T-cell (primary cell): ENCODE measurements around the gene TMEM132A. TPM values are rescaled to one million over a fixed set of nuclear protein-coding genes. Genes with fewer than 3 reads are reported as not detected.
"Not testable (repeated sequence)": the region's sequence is repeated elsewhere in the genome, so short reads cannot be mapped to it uniquely, and the experiment has no call there.

Source experiments
- ATAC-seq, 4 experiments: fragments of 200-7000 bp in 3 of 4; fragments of 150-1000 bp in 1 of 4; cut with Tn5 transposase; replicated peaks in 1 of 4; 1 replicate in 3 of 4; 2 replicates in 1 of 4; pipeline ENCODE4 v1.10.0; 2021; ENCODE audit warnings: moderate library complexity in 3 of 4, mild to moderate bottlenecking in 2 of 4, moderate number of reproducible peaks in 1 of 4
- CTCF ChIA-PET, 2 donors: fragments of 300-600 bp; sonication (Branson Sonifier 250); formaldehyde crosslinking; loops; one replicate each; lab custom pipeline; 2022; ENCODE audit warnings: antibody characterized with exemption in 2 of 2; lab: Charles Lee
- POLR2A ChIA-PET, 2 donors: fragments of 300-600 bp; sonication (Branson Sonifier 250); formaldehyde crosslinking; loops; one replicate each; lab custom pipeline; 2022; ENCODE audit warnings: antibody characterized with exemption in 2 of 2; lab: Charles Lee
- DNase-seq, 35 experiments: peaks; one replicate each; pipeline versions ENCODE4 v3.0.0 to v3.0.0-alpha.2; 2013 to 2023
- H3K27ac ChIP-seq: one replicate; pipeline ENCODE4 v1.5.1; 2013; ENCODE audit warnings: low read length
- H3K27me3 ChIP-seq, 2 experiments: replicated peaks in 1 of 2; 1 replicate in 1 of 2; 2 replicates in 1 of 2; pipeline versions ENCODE4 v1.6.1 to v1.7.0; 2013; ENCODE audit warnings: low read length in 1 of 2, mixed read lengths in 1 of 2; ENCODE audit not compliant: control insufficient read depth in 2 of 2, insufficient read depth in 2 of 2; ENCODE audit errors: extremely low read depth in 1 of 2
- H3K36me3 ChIP-seq, 2 donors: 1 replicate in 1 of 2; 2 replicates in 1 of 2; pipeline versions ENCODE4 v1.6.1 to v1.7.0; 2013; ENCODE audit warnings: low read length in 1 of 2; ENCODE audit not compliant: control insufficient read depth in 2 of 2, insufficient read depth in 1 of 2; ENCODE audit errors: extremely low read depth in 1 of 2
- H3K4me1 ChIP-seq, 2 experiments: 1 replicate in 1 of 2; 2 replicates in 1 of 2; pipeline versions ENCODE4 v1.6.1 to v1.7.0; 2013; ENCODE audit warnings: low read length in 2 of 2, mixed read lengths in 1 of 2; ENCODE audit not compliant: insufficient read depth in 2 of 2, control insufficient read depth in 1 of 2; ENCODE audit errors: extremely low read depth in 1 of 2
- H3K4me3 ChIP-seq, 2 donors: 1 replicate in 1 of 2; 2 replicates in 1 of 2; pipeline versions ENCODE4 v1.5.1 to v1.7.0; 2013; ENCODE audit warnings: mild to moderate bottlenecking in 2 of 2, low read length in 1 of 2, moderate library complexity in 1 of 2; ENCODE audit not compliant: control insufficient read depth in 1 of 2; ENCODE audit errors: extremely low read depth in 1 of 2
- H3K9me3 ChIP-seq: 2 replicates; pipeline ENCODE4 v1.7.0; 2013
- H3K27ac Mint-ChIP-seq, 2 donors: one replicate each; pipeline ENCODE4 v1.8.0; 2020 to 2021; ENCODE audit warnings: mild to moderate bottlenecking in 2 of 2, mixed read lengths in 2 of 2
- H3K27me3 Mint-ChIP-seq, 2 donors: one replicate each; pipeline ENCODE4 v1.8.0; 2021 to 2022; ENCODE audit warnings: mixed read lengths in 2 of 2
- H3K36me3 Mint-ChIP-seq: one replicate; pipeline ENCODE4 v1.8.0; 2021; ENCODE audit warnings: mixed read lengths
- H3K4me1 Mint-ChIP-seq, 3 donors: one replicate each; pipeline ENCODE4 v1.8.0; 2020 to 2022; ENCODE audit warnings: mixed read lengths in 3 of 3, mild to moderate bottlenecking in 1 of 3
- H3K4me3 Mint-ChIP-seq, 3 donors: one replicate each; pipeline ENCODE4 v1.8.0; 2020 to 2022; ENCODE audit warnings: mild to moderate bottlenecking in 3 of 3, mixed read lengths in 3 of 3, moderate library complexity in 3 of 3
- H3K9me3 Mint-ChIP-seq, 3 donors: one replicate each; pipeline ENCODE4 v1.8.0; 2020 to 2022; ENCODE audit warnings: mixed read lengths in 3 of 3
- WGBS: methylation state at CpG from one replicate; pipeline ENCODE4 v1.1.5; 2013; ENCODE audit warnings: missing lambda C conversion rate; ENCODE audit not compliant: insufficient coverage; 5-methylcytosine and 5-hydroxymethylcytosine counted together
- total RNA-seq, 35 experiments: library from RNA in 6 of 35; stranded (reverse) in 6 of 35; fragments of 120-200 nt in 1 of 35; gene quantifications; one replicate each; pipeline versions ENCODE4 v1.2.1 to v1.2.4 and lab custom pipeline; 2013 to 2026

The TMEM132A gene
- total RNA-seq, 5 donors from 2014 or later (not counting 1 experiment from before 2014, with no cell fraction given), result 0.23 to 1.6 (median 1.2) TPM; not detected in 2

DNA sequence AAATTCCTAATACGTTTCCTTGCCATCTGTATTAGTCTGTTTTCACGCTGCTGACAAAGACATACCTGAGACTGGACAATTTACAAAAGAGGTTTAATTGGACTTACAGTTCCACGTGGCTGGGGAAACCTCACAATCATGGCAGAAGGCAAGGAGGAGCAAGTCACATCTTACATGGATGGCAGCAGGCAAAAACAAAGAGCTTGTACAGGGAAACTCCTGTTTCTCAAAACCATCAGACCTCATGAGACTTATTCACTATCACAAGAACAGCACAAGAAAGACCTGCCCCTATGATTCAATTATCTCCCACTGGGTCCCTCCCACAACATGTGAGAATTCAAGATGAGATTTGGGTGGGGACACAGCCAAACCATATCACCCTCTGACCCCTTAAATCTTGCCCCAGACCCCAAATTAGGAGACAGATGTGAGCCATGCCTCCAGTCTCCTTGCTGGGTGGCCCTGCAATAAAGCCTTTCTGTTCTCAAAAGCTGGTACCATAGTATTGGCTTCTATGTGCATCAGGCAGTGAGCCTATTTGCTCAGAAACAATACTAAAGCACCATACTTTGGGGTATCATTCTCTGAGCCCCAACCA, 14.5 kb upstream of the TMEM132A start:
- H3K36me3 ChIP-seq, H3K4me3 ChIP-seq, CTCF ChIA-PET, H3K27ac ChIP-seq, ATAC-seq, H3K27me3 ChIP-seq, H3K27me3 Mint-ChIP-seq, H3K9me3 ChIP-seq, H3K4me3 Mint-ChIP-seq, DNase-seq, H3K36me3 Mint-ChIP-seq, H3K9me3 Mint-ChIP-seq, POLR2A ChIA-PET: not testable (repeated sequence)
- H3K27ac Mint-ChIP-seq, result peak overlapping the region in 1 of 2 donors; percentile 40
- H3K4me1 ChIP-seq, result peaks cover 44 to 60% of the 10 kb centered on the region in 2 experiments
- peaks cover 56 to 66% (median 65%) of the 10 kb centered on the region in 3 donors for H3K4me1 Mint-ChIP-seq
- WGBS, result 100% methylated on average over 1 of the region's 3 CpGs

DNA sequence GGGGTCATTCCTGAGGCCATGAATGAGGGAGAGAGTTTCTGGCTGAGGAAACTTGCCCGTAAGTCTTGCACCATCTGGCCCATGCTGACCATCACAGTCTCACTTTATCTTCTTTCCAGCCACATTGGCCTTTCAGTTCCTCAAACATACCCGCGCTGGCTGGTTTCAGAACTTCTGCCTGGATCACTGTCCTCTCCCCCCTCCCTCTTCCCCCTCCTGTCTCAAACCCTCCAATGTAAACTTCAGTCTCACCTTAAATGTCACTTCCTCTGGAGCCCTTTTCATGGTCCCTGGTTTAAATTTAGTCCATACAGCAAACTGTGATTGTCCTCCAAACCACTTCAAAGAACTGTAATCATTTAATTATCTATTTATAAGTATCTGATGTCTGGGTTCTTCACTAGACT, 14.0 kb upstream of the TMEM132A start:
- 53% methylated on average over 3 of the region's 3 CpGs for WGBS
- no peaks in the 10 kb centered on the region for H3K27me3 ChIP-seq
- ChIA-PET CTCF (no interaction called here), POLR2A (no interaction called here)
- Mint-ChIP-seq H3K4me1 (peaks cover 57 to 66% (median 66%) of the 10 kb centered on the region in 3 donors), H3K27ac (peak overlapping the region in 1 of 2 donors; percentile 72), H3K9me3 (no peaks in the 10 kb centered on the region), H3K36me3 (no peaks in the 10 kb centered on the region), H3K4me3 (no peak overlapping the region), H3K27me3 (no peaks in the 10 kb centered on the region)
- H3K4me3 ChIP-seq, result no peak overlapping the region
- no peaks in the 10 kb centered on the region for H3K36me3 ChIP-seq
- ATAC-seq (no peak), DNase-seq (peak in 1 of 35 experiments; percentile 26)
- H3K4me1 ChIP-seq, result peaks cover 42 to 60% of the 10 kb centered on the region in 2 experiments
- H3K27ac ChIP-seq, result no peak overlapping the region
- no peaks in the 10 kb centered on the region for H3K9me3 ChIP-seq

DNA sequence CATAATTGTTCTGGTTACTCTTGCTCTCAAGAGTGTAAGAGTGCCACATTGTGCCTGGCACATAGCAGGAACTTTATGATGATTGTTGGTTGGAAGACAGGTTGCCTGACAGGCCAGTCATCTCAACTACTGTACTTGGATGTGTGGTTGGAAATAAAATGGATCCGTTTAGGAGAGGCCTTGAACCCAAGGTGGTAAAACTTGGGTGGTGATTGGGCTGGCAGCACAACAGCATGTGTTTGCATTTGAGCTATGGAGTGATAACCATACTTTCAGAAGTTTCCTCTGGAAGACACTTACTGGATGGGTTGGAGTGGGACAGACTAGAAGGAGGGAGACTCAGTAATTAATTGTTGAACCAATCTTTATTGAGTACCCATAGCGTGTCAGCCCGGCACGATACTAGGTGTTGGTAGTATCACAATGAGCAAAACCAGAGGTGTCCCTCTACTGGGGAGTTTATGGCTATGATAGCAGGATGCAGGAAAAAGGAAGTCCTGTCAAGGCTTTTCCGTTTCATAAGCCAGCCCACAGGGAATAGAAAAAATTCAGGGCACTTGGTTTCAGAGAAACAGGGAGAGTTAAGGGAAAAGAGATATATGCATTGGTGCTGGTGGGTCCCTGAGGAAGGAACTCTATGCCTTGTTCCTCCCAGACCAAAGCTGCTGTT, 13.4 kb upstream of the TMEM132A start:
- Histone ChIP-seq H3K9me3 (no peaks in the 10 kb centered on the region), H3K27me3 (no peaks in the 10 kb centered on the region), H3K36me3 (no peaks in the 10 kb centered on the region), H3K4me3 (no peak overlapping the region), H3K27ac (no peak overlapping the region), H3K4me1 (peaks cover 40 to 60% of the 10 kb centered on the region in 2 experiments)
- ChIA-PET CTCF (interaction anchor here in 1 of 2 donors (1.1 kb wide), 1 partner anchor 11 kb away, joined by 3 read pairs; no protein-coding TSS in a partner anchor), POLR2A (no interaction called here)
- peak overlapping the region in 1 of 3 donors; percentile 97 for H3K4me3 Mint-ChIP-seq
- peaks cover 59 to 66% (median 66%) of the 10 kb centered on the region in 3 donors for H3K4me1 Mint-ChIP-seq
- 92% methylated on average over 2 of the region's 5 CpGs for WGBS
- H3K27ac Mint-ChIP-seq, result peak overlapping the region; percentile 66 to 72
- no peaks in the 10 kb centered on the region for H3K36me3 Mint-ChIP-seq
- no peaks in the 10 kb centered on the region for H3K9me3 Mint-ChIP-seq
- H3K27me3 Mint-ChIP-seq, result no peaks in the 10 kb centered on the region
- DNase-seq, result no peak
- ATAC-seq, result no peak

DNA sequence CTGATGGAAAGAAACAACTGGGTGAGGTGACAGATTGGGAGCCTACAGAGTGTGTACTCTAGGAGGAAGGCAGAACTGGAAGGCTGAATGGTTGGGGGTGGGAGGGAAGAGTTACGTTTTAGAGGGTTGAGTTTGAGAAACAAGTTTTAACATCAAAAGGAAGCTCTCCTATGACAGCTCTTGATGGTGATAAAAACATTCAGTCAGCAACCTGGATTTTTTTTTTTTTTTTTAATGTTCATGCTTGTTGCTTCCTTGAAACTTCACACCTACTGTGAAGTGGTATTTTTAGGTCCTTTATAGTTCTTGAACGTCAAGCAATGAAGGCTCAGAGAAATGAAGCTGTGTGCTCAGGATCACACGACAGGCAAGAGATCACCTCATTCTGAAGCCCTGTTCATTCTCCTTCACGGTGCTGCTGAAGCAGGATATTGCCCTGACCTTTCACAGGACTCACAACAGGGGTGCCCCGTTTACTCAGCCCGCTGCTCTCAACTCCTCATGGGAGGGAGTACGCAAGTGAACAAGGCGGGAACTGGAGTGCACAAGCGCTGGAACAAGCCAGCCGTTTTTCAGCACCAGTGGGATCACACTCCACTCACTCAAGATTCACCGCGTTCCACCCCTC, 11.9 kb upstream of the TMEM132A start:
- H3K9me3 Mint-ChIP-seq, result no peaks in the 10 kb centered on the region
- H3K27ac Mint-ChIP-seq, result peak overlapping the region; percentile 86 to 98
- DNase-seq (peak in 28 of 35 experiments; percentile 20 to 79 (median 42)), ATAC-seq (peak; percentile 2 to 69 (median 18))
- WGBS, result 34% methylated on average over 8 of the region's 12 CpGs
- no peaks in the 10 kb centered on the region for H3K27me3 Mint-ChIP-seq
- H3K4me3 ChIP-seq, result peak overlapping the region in 1 of 2 donors; percentile 69
- H3K9me3 ChIP-seq, result no peaks in the 10 kb centered on the region
- CTCF ChIA-PET, result interaction anchor here (0.6 to 1.4 kb wide), 8 partner anchors 9 to 424 kb away, joined by 3 to 11 read pairs (median 4); no protein-coding TSS in a partner anchor
- H3K27me3 ChIP-seq, result no peaks in the 10 kb centered on the region
- peaks cover 65 to 71% (median 68%) of the 10 kb centered on the region in 3 donors for H3K4me1 Mint-ChIP-seq
- H3K36me3 ChIP-seq, result peaks cover 0 to 5% of the 10 kb centered on the region in 2 donors
- peak overlapping the region; percentile 94 for H3K27ac ChIP-seq
- peaks cover 35 to 66% of the 10 kb centered on the region in 2 experiments for H3K4me1 ChIP-seq
- POLR2A ChIA-PET, result interaction anchor here (0.6 to 1.0 kb wide), 10 partner anchors 21 to 1060 kb away, joined by 3 to 12 read pairs (median 4); no protein-coding TSS in a partner anchor
- peaks cover 4% of the 10 kb centered on the region for H3K36me3 Mint-ChIP-seq
- H3K4me3 Mint-ChIP-seq, result peak overlapping the region; percentile 7 to 98 (median 97)

DNA sequence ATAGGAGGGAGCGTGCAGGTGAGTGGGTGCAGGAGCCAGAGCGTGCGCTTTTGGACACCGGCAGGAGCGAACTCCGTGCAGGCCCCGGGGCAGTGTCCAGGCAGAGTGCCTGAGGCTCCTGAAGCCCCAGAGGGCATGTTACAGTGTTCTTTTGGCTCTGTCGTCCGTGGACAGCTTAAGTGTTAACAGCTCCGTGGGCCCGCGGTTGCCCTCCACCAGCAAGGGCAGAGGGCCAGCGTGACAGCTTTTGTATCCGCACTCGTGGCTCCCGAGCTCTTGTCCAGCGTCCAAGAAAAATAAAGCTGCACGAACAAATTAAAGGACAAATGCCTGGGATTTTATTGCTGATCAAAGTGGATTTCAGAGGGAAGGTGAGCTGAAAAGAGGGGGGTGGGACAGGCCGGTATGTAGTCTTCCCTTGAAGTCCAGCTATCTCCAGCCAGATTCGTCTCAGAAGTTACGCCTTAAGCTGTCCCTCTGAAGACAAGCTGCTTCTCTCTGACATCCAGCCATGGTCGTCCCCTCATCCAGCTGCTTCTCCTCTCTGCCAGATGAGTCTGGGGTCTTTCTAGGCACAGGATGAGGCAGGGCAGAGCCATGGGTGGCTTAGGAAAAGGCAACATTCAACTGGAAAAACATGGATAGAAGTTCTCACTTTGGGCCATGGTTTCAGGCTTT, 11.3 kb upstream of the TMEM132A start:
- no peaks in the 10 kb centered on the region for H3K9me3 Mint-ChIP-seq
- Histone ChIP-seq H3K27ac (peak overlapping the region; percentile 94), H3K36me3 (peaks cover 0 to 8% of the 10 kb centered on the region in 2 donors), H3K4me3 (peak overlapping the region; percentile 69 to 96), H3K27me3 (no peaks in the 10 kb centered on the region), H3K9me3 (no peaks in the 10 kb centered on the region), H3K4me1 (peaks cover 34 to 66% of the 10 kb centered on the region in 2 experiments)
- peaks cover 63 to 66% (median 65%) of the 10 kb centered on the region in 3 donors for H3K4me1 Mint-ChIP-seq
- no peaks in the 10 kb centered on the region for H3K27me3 Mint-ChIP-seq
- ATAC-seq (no peak), DNase-seq (no peak)
- H3K36me3 Mint-ChIP-seq, result peaks cover 4% of the 10 kb centered on the region
- H3K4me3 Mint-ChIP-seq, result peak overlapping the region; percentile 7 to 98 (median 97)
- ChIA-PET POLR2A (interaction anchor here (0.6 to 1.0 kb wide), 8 partner anchors 22 to 516 kb away, joined by 3 to 12 read pairs (median 5); no protein-coding TSS in a partner anchor), CTCF (interaction anchor here in 1 of 2 donors (0.5 to 1.5 kb wide), 9 partner anchors 8 to 423 kb away, joined by 3 to 16 read pairs (median 4); no protein-coding TSS in a partner anchor)
- WGBS, result 94% methylated on average over 20 of the region's 22 CpGs
- H3K27ac Mint-ChIP-seq, result peak overlapping the region; percentile 86 to 98
